Smooth muscle cell (in vitro differentiated cells): ENCODE measurements around the gene EMC6. TPM values are rescaled to one million over a fixed set of nuclear protein-coding genes. Genes with fewer than 3 reads are reported as not detected.

Source experiments
- DNase-seq: peaks from one replicate; lab custom pipeline; 2025; ENCODE audit not compliant: unreplicated experiment; lab: John Stamatoyannopoulos, UW
- H2AFZ ChIP-seq: fragments of 200-600 bp; sonication (generic); 2 replicates; pipeline ENCODE4 v1.6.0; 2016; ENCODE audit warnings: antibody characterized with exemption, low read depth, mild to moderate bottlenecking
- H3F3A ChIP-seq: fragments of 200-600 bp; sonication (generic); 2 replicates; pipeline ENCODE4 v1.6.0; 2017; ENCODE audit warnings: antibody characterized with exemption, low read depth
- H3K27ac ChIP-seq: fragments of 200-600 bp; sonication (generic); 2 replicates; pipeline ENCODE4 v1.5.1; 2016; ENCODE audit warnings: low read depth, mild to moderate bottlenecking
- H3K27me3 ChIP-seq: fragments of 200-600 bp; sonication (generic); 2 replicates; pipeline ENCODE4 v1.6.1; 2016; ENCODE audit warnings: low read depth, mild to moderate bottlenecking
- H3K36me3 ChIP-seq: fragments of 200-600 bp; sonication (generic); 2 replicates; pipeline ENCODE4 v1.5.1; 2016; ENCODE audit warnings: low read depth
- H3K4me1 ChIP-seq: fragments of 200-600 bp; sonication (generic); 2 replicates; pipeline ENCODE4 v1.5.1; 2016; ENCODE audit warnings: low read depth
- H3K4me2 ChIP-seq: fragments of 200-600 bp; sonication (generic); 2 replicates; pipeline ENCODE4 v1.6.0; 2016; ENCODE audit warnings: mild to moderate bottlenecking
- H3K4me3 ChIP-seq: fragments of 200-600 bp; sonication (generic); 2 replicates; pipeline ENCODE4 v1.5.1; 2016; ENCODE audit warnings: mild to moderate bottlenecking
- H3K79me2 ChIP-seq: fragments of 200-600 bp; sonication (generic); 2 replicates; pipeline ENCODE4 v1.6.0; 2016; ENCODE audit warnings: low read depth, mild to moderate bottlenecking
- H3K9ac ChIP-seq: fragments of 200-600 bp; sonication (generic); 2 replicates; pipeline ENCODE4 v1.6.0; 2016; ENCODE audit warnings: low read depth
- H3K9me3 ChIP-seq: fragments of 200-600 bp; sonication (generic); replicated peaks from 2 replicates; pipeline ENCODE4 v1.5.1; 2016; ENCODE audit warnings: low read depth
- H4K20me1 ChIP-seq: fragments of 200-600 bp; sonication (generic); 2 replicates; pipeline ENCODE4 v1.6.0; 2016; ENCODE audit warnings: low read depth
- WGBS: methylation state at CpG from one replicate; pipeline ENCODE4 v1.1.7; 2016; ENCODE audit warnings: low lambda C conversion rate; 5-methylcytosine and 5-hydroxymethylcytosine counted together
- polyA plus RNA-seq: library from polyadenylated mRNA; unstranded; fragments of >200 nt; fragmentation: Nextera tagmentation; extraction: Ambion mirVana; gene quantifications from 2 replicates; pipeline ENCODE4 v1.2.1, GENCODE V29; 2016
- total RNA-seq: library from RNA; depleted of rRNA; stranded (reverse); fragments of >200 nt; gene quantifications from 2 replicates; pipeline ENCODE4 v1.2.3, GENCODE V29; 2014
- TF ChIP-seq, protein P1 (sequence below): fragments of 200-600 bp; sonication (generic); IDR thresholded peaks from 2 replicates; pipeline ENCODE4 v1.5.1; 2017; ENCODE audit warnings: borderline replicate concordance, mild to moderate bottlenecking, antibody characterized with exemption; ENCODE audit not compliant: insufficient read depth, poor library complexity, severe bottlenecking

Gene EMC6
- total and polyA plus RNA-seq, 2 experiments from 2014 or later: 59.7 to 123 TPM

- peaks cover 3% of the 10 kb centered on the region for H3K79me2 ChIP-seq
- no peaks in the 10 kb centered on the region for H3K9me3 ChIP-seq
- H3K27me3 ChIP-seq: no peaks in the 10 kb centered on the region
- no peaks in the 10 kb centered on the region for H3F3A ChIP-seq
- no peaks in the 10 kb centered on the region for H3K4me1 ChIP-seq
- H3K4me3 ChIP-seq: no peak overlapping the region
- H3K36me3 ChIP-seq: no peaks in the 10 kb centered on the region
- DNase-seq: no peak
- TF ChIP-seq, protein P1, sequence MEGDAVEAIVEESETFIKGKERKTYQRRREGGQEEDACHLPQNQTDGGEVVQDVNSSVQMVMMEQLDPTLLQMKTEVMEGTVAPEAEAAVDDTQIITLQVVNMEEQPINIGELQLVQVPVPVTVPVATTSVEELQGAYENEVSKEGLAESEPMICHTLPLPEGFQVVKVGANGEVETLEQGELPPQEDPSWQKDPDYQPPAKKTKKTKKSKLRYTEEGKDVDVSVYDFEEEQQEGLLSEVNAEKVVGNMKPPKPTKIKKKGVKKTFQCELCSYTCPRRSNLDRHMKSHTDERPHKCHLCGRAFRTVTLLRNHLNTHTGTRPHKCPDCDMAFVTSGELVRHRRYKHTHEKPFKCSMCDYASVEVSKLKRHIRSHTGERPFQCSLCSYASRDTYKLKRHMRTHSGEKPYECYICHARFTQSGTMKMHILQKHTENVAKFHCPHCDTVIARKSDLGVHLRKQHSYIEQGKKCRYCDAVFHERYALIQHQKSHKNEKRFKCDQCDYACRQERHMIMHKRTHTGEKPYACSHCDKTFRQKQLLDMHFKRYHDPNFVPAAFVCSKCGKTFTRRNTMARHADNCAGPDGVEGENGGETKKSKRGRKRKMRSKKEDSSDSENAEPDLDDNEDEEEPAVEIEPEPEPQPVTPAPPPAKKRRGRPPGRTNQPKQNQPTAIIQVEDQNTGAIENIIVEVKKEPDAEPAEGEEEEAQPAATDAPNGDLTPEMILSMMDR: no peak
- 72% methylated on average over 7 of the region's 7 CpGs for WGBS
- H3K4me2 ChIP-seq: no peak overlapping the region
- no peak overlapping the region for H3K9ac ChIP-seq
- H2AFZ ChIP-seq: no peak overlapping the region
- no peaks in the 10 kb centered on the region for H4K20me1 ChIP-seq
- no peak overlapping the region for H3K27ac ChIP-seq
Observed at GRCh38 chr17:3639981-3640596, 28.5 kb upstream of the EMC6 start.

GRCh38 chr17:3641014-3641413, 27.6 kb upstream of the EMC6 start:
- Histone ChIP-seq H3F3A (no peaks in the 10 kb centered on the region), H3K4me2 (no peak overlapping the region), H3K27me3 (no peaks in the 10 kb centered on the region), H2AFZ (no peak overlapping the region), H3K4me1 (no peaks in the 10 kb centered on the region), H4K20me1 (no peaks in the 10 kb centered on the region), H3K27ac (no peak overlapping the region), H3K36me3 (no peaks in the 10 kb centered on the region), H3K4me3 (no peak overlapping the region), H3K79me2 (no peaks in the 10 kb centered on the region), H3K9me3 (no peaks in the 10 kb centered on the region), H3K9ac (no peak overlapping the region)
- DNase-seq: no peak
- WGBS: 70% methylated on average over 3 of the region's 3 CpGs
- TF ChIP-seq, protein P1: no peak

GRCh38 chr17:3641717-3642486, 26.7 kb upstream of the EMC6 start:
- Histone ChIP-seq H3K9ac (no peak overlapping the region), H3K27me3 (no peaks in the 10 kb centered on the region), H3K79me2 (no peaks in the 10 kb centered on the region), H3K4me1 (no peaks in the 10 kb centered on the region), H2AFZ (no peak overlapping the region), H3K9me3 (no peaks in the 10 kb centered on the region), H3K4me2 (no peak overlapping the region), H4K20me1 (no peaks in the 10 kb centered on the region), H3K27ac (no peak overlapping the region), H3K36me3 (no peaks in the 10 kb centered on the region), H3K4me3 (no peak overlapping the region), H3F3A (no peaks in the 10 kb centered on the region)
- TF ChIP-seq, protein P1: no peak
- no peak for DNase-seq
- 79% methylated on average over 14 of the region's 19 CpGs for WGBS
